Sigmoid colon (tissue), 4 donors: ENCODE measurements around the gene LRRC30.

Experiments
- EP300 ChIP-seq, 4 donors: sonication (generic); formaldehyde crosslinking; IDR thresholded peaks; one replicate each; pipeline ENCODE4 v1.6.1; 2017; ENCODE audit warnings: antibody characterized with exemption in 4 of 4
- POLR2A ChIP-seq, 2 donors: fragments of 450-650 bp; IDR thresholded peaks; one replicate each; pipeline ENCODE4 v1.6.1; 2016; ENCODE audit warnings: antibody characterized with exemption in 2 of 2, mild to moderate bottlenecking in 2 of 2, moderate library complexity in 2 of 2
- TF ChIP-seq, protein P1 (sequence below), 4 experiments: fragments of 450-650 bp in 3 of 4; fragments of 200-600 bp in 1 of 4; IDR thresholded peaks; one replicate each; pipeline ENCODE4 v1.5.1; 2016 to 2019; ENCODE audit warnings: antibody characterized with exemption in 4 of 4, mild to moderate bottlenecking in 3 of 4, moderate library complexity in 2 of 4

DNA sequence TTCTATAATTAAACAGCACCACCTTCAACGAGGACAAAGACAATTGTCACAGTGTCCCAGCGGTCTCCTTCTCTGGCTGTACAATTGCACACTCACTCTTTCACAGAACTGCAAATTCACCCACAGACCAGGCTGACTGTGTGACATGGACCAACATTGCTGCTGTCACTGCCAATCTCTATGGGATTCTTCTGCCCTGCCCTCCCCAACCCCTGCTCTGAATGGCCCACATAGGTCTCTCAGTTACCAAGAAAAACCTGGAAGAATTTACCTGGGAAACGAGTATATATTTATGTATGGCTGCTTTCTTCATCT lies 26.5 kb downstream of the LRRC30 start:
- TF ChIP-seq, protein P1, sequence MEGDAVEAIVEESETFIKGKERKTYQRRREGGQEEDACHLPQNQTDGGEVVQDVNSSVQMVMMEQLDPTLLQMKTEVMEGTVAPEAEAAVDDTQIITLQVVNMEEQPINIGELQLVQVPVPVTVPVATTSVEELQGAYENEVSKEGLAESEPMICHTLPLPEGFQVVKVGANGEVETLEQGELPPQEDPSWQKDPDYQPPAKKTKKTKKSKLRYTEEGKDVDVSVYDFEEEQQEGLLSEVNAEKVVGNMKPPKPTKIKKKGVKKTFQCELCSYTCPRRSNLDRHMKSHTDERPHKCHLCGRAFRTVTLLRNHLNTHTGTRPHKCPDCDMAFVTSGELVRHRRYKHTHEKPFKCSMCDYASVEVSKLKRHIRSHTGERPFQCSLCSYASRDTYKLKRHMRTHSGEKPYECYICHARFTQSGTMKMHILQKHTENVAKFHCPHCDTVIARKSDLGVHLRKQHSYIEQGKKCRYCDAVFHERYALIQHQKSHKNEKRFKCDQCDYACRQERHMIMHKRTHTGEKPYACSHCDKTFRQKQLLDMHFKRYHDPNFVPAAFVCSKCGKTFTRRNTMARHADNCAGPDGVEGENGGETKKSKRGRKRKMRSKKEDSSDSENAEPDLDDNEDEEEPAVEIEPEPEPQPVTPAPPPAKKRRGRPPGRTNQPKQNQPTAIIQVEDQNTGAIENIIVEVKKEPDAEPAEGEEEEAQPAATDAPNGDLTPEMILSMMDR (IDR thresholded peaks at IDR 0.05): no peak
- TF ChIP-seq POLR2A (IDR thresholded peaks at IDR 0.05) (no peak), EP300 (IDR thresholded peaks at IDR 0.05) (no peak)
